ENCODE measurements around the gene ZNF326.

DNA sequence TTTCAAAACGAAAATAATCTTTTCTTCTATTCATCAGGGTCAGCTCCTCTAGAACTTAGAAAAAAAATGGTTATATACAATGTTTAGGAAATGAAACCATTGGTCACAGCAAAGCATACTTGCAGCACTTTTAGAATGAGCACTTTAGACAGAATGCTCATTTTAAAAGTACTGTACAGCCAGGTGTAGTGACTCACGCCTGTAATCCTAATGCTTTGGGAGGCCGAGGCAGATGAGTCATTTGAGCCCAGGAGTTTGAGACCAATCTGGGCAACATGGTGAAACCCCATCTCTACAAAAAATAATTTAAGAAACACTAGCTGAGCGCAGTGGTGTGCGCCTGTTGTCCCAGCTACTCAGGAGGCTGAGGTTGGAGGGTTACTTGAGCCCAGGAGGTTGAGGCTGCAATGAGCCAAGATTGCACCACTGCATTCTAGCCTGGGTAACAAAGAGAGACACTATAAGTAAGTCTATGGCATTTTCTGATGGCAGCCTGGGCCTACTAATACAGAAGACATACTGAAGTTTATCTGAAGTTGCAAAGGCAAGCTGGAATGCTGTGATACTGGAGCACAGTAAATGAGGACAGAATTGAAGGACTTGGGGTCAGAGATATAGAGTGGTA, 48.9 kb upstream of the ZNF326 start:
- TF ChIP-seq, protein P1, sequence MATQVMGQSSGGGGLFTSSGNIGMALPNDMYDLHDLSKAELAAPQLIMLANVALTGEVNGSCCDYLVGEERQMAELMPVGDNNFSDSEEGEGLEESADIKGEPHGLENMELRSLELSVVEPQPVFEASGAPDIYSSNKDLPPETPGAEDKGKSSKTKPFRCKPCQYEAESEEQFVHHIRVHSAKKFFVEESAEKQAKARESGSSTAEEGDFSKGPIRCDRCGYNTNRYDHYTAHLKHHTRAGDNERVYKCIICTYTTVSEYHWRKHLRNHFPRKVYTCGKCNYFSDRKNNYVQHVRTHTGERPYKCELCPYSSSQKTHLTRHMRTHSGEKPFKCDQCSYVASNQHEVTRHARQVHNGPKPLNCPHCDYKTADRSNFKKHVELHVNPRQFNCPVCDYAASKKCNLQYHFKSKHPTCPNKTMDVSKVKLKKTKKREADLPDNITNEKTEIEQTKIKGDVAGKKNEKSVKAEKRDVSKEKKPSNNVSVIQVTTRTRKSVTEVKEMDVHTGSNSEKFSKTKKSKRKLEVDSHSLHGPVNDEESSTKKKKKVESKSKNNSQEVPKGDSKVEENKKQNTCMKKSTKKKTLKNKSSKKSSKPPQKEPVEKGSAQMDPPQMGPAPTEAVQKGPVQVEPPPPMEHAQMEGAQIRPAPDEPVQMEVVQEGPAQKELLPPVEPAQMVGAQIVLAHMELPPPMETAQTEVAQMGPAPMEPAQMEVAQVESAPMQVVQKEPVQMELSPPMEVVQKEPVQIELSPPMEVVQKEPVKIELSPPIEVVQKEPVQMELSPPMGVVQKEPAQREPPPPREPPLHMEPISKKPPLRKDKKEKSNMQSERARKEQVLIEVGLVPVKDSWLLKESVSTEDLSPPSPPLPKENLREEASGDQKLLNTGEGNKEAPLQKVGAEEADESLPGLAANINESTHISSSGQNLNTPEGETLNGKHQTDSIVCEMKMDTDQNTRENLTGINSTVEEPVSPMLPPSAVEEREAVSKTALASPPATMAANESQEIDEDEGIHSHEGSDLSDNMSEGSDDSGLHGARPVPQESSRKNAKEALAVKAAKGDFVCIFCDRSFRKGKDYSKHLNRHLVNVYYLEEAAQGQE (IDR thresholded peaks at IDR 0.05; ENCODE audit: low read depth, low read length) = no peak
- TF ChIP-seq, protein P2, sequence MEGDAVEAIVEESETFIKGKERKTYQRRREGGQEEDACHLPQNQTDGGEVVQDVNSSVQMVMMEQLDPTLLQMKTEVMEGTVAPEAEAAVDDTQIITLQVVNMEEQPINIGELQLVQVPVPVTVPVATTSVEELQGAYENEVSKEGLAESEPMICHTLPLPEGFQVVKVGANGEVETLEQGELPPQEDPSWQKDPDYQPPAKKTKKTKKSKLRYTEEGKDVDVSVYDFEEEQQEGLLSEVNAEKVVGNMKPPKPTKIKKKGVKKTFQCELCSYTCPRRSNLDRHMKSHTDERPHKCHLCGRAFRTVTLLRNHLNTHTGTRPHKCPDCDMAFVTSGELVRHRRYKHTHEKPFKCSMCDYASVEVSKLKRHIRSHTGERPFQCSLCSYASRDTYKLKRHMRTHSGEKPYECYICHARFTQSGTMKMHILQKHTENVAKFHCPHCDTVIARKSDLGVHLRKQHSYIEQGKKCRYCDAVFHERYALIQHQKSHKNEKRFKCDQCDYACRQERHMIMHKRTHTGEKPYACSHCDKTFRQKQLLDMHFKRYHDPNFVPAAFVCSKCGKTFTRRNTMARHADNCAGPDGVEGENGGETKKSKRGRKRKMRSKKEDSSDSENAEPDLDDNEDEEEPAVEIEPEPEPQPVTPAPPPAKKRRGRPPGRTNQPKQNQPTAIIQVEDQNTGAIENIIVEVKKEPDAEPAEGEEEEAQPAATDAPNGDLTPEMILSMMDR (IDR thresholded peaks at IDR 0.05) = no peak
- TF ChIP-seq EP300 (IDR thresholded peaks at IDR 0.05; ENCODE audit: borderline replicate concordance in 1 of 2, low read depth in 1 of 2, low read length in 1 of 2) = no peak
